IPS-20b (cell line): ENCODE data around the gene GLRA1.

ENCODE experiments used
- H3K27ac ChIP-seq: one replicate; pipeline ENCODE4 v1.5.1; 2013; ENCODE audit warnings: low read length
- H3K27me3 ChIP-seq: 2 replicates; pipeline ENCODE4 v1.6.1; 2013; ENCODE audit warnings: mild to moderate bottlenecking, low read length, inconsistent platforms; ENCODE audit not compliant: insufficient read depth
- H3K36me3 ChIP-seq: 2 replicates; pipeline ENCODE4 v1.6.1; 2013; ENCODE audit warnings: low read depth, mild to moderate bottlenecking, inconsistent platforms, low read length, moderate library complexity; ENCODE audit not compliant: insufficient read depth
- H3K4me1 ChIP-seq: 2 replicates; pipeline ENCODE4 v1.6.1; 2013; ENCODE audit warnings: mild to moderate bottlenecking, control low read depth, inconsistent platforms, low read length, moderate library complexity; ENCODE audit not compliant: insufficient read depth
- H3K4me3 ChIP-seq: 2 replicates; pipeline ENCODE4 v1.5.1; 2013; ENCODE audit warnings: mild to moderate bottlenecking, low read length, inconsistent platforms
- H3K9ac ChIP-seq: 2 replicates; pipeline ENCODE4 v1.6.1; 2013; ENCODE audit warnings: low read depth, mild to moderate bottlenecking, inconsistent platforms, low read length, moderate library complexity
- H3K9me3 ChIP-seq: 2 replicates; pipeline ENCODE4 v1.6.1; 2013; ENCODE audit warnings: mild to moderate bottlenecking, low read depth, low read length, inconsistent platforms; ENCODE audit not compliant: insufficient read depth

Gene GLRA1

GRCh38 chr5:151924564-151925301 is at the start of gene GLRA1:
Gene GLRA1, minus strand, starts transcription at chr5:151924851. Its CDS starts 302 bp downstream, at chr5:151924549.
- Histone ChIP-seq H3K36me3 (no peaks in the 10 kb centered on the region), H3K27ac (no peak within 1 kb of the TSS), H3K9ac (no peak within 1 kb of the TSS), H3K9me3 (no peaks in the 10 kb centered on the region), H3K27me3 (peaks cover 71% of the 10 kb centered on the region), H3K4me3 (peak within 1 kb of the TSS; percentile 56), H3K4me1 (no peaks in the 10 kb centered on the region)

- Histone ChIP-seq H3K4me1 (peaks cover 2% of the 10 kb centered on the region; the same call in 1 of the 2 replicates), H3K27ac (no peak overlapping the region), H3K4me3 (no peak overlapping the region), H3K36me3 (no peaks in the 10 kb centered on the region), H3K9me3 (no peaks in the 10 kb centered on the region), H3K9ac (no peak overlapping the region), H3K27me3 (no peaks in the 10 kb centered on the region)
These were observed 46.2 kb upstream of the GLRA1 start for GRCh38 chr5:151970885-151971284.

- Histone ChIP-seq H3K27me3 (no peaks in the 10 kb centered on the region), H3K36me3 (no peaks in the 10 kb centered on the region), H3K27ac (no peak overlapping the region), H3K4me1 (peaks cover 2% of the 10 kb centered on the region; the same call in 1 of the 2 replicates), H3K9me3 (no peaks in the 10 kb centered on the region), H3K9ac (no peak overlapping the region), H3K4me3 (no peak overlapping the region)
These were observed 43.2 kb upstream of the GLRA1 start for GRCh38 chr5:151967865-151968264.

GRCh38 chr5:151966046-151966445 is 41.4 kb upstream of the GLRA1 start:
- Histone ChIP-seq H3K36me3 (no peaks in the 10 kb centered on the region), H3K4me3 (no peak overlapping the region), H3K27me3 (no peaks in the 10 kb centered on the region), H3K9ac (no peak overlapping the region), H3K27ac (no peak overlapping the region), H3K9me3 (no peaks in the 10 kb centered on the region), H3K4me1 (peaks cover 11% of the 10 kb centered on the region; the same call in 1 of the 2 replicates)

- H3K27me3 ChIP-seq: no peaks in the 10 kb centered on the region
- H3K4me1 ChIP-seq: peaks cover 10% of the 10 kb centered on the region; the same call in 1 of the 2 replicates
- no peak overlapping the region for H3K9ac ChIP-seq
- H3K27ac ChIP-seq: no peak overlapping the region
- no peaks in the 10 kb centered on the region for H3K9me3 ChIP-seq
- no peak overlapping the region for H3K4me3 ChIP-seq
- no peaks in the 10 kb centered on the region for H3K36me3 ChIP-seq
These were observed 39.8 kb upstream of the GLRA1 start for GRCh38 chr5:151964471-151964870.

GRCh38 chr5:151961557-151961956 is 36.9 kb upstream of the GLRA1 start:
- Histone ChIP-seq H3K9ac (no peak overlapping the region), H3K27ac (no peak overlapping the region), H3K27me3 (no peaks in the 10 kb centered on the region), H3K36me3 (no peaks in the 10 kb centered on the region), H3K4me3 (no peak overlapping the region), H3K4me1 (peaks cover 9% of the 10 kb centered on the region; the same call in 1 of the 2 replicates), H3K9me3 (no peaks in the 10 kb centered on the region)

- no peak overlapping the region for H3K27ac ChIP-seq
- H3K9me3 ChIP-seq: no peaks in the 10 kb centered on the region
- H3K4me1 ChIP-seq: peaks cover 9% of the 10 kb centered on the region; the same call in 1 of the 2 replicates
- H3K36me3 ChIP-seq: no peaks in the 10 kb centered on the region
- no peak overlapping the region for H3K9ac ChIP-seq
- no peaks in the 10 kb centered on the region for H3K27me3 ChIP-seq
- H3K4me3 ChIP-seq: no peak overlapping the region
These were observed 33.5 kb upstream of the GLRA1 start for GRCh38 chr5:151958111-151958510.

- H3K36me3 ChIP-seq: no peaks in the 10 kb centered on the region
- H3K27me3 ChIP-seq: no peaks in the 10 kb centered on the region
- H3K4me1 ChIP-seq: peaks cover 6% of the 10 kb centered on the region; the same call in 1 of the 2 replicates
- H3K9ac ChIP-seq: no peak overlapping the region
- H3K4me3 ChIP-seq: no peak overlapping the region
- H3K27ac ChIP-seq: no peak overlapping the region
- H3K9me3 ChIP-seq: no peaks in the 10 kb centered on the region
These were observed 32.1 kb upstream of the GLRA1 start for GRCh38 chr5:151956725-151957124.

- H3K27ac ChIP-seq: no peak overlapping the region
- 0 out of 2 replicates have a peak, but pooled peaks cover 5% of the 10 kb centered on the region for H3K27me3 ChIP-seq
- H3K4me3 ChIP-seq: no peak overlapping the region
- H3K9me3 ChIP-seq: no peaks in the 10 kb centered on the region
- H3K4me1 ChIP-seq: no peaks in the 10 kb centered on the region
- H3K9ac ChIP-seq: no peak overlapping the region
- H3K36me3 ChIP-seq: no peaks in the 10 kb centered on the region
These were observed 29.6 kb upstream of the GLRA1 start for GRCh38 chr5:151954255-151954654.

- Histone ChIP-seq H3K4me1 (no peaks in the 10 kb centered on the region), H3K36me3 (no peaks in the 10 kb centered on the region), H3K9ac (no peak overlapping the region), H3K27ac (no peak overlapping the region), H3K27me3 (0 out of 2 replicates have a peak, but pooled peaks cover 5% of the 10 kb centered on the region), H3K9me3 (no peaks in the 10 kb centered on the region), H3K4me3 (no peak overlapping the region)
These were observed 29.2 kb upstream of the GLRA1 start for GRCh38 chr5:151953833-151954232.

- no peaks in the 10 kb centered on the region for H3K36me3 ChIP-seq
- 0 out of 2 replicates have a peak, but pooled peaks cover 5% of the 10 kb centered on the region for H3K27me3 ChIP-seq
- H3K4me3 ChIP-seq: no peak overlapping the region
- no peaks in the 10 kb centered on the region for H3K9me3 ChIP-seq
- no peak overlapping the region for H3K9ac ChIP-seq
- H3K27ac ChIP-seq: no peak overlapping the region
- H3K4me1 ChIP-seq: peaks cover 3% of the 10 kb centered on the region; the same call in 1 of the 2 replicates
These were observed 27.6 kb upstream of the GLRA1 start for GRCh38 chr5:151952238-151952637.

GRCh38 chr5:151950706-151951105 is 26.1 kb upstream of the GLRA1 start:
- H3K27me3 ChIP-seq: 0 out of 2 replicates have a peak, but pooled peaks cover 5% of the 10 kb centered on the region

More at GRCh38 chr5:151950706-151951105, 26.1 kb upstream of the GLRA1 start:
- no peaks in the 10 kb centered on the region for H3K36me3 ChIP-seq
- H3K9ac ChIP-seq: no peak overlapping the region
- no peak overlapping the region for H3K27ac ChIP-seq
- peaks cover 3% of the 10 kb centered on the region; the same call in 1 of the 2 replicates for H3K4me1 ChIP-seq
- no peak overlapping the region for H3K4me3 ChIP-seq
- H3K9me3 ChIP-seq: no peaks in the 10 kb centered on the region
